Activated T-cell treated with anti-CD3 and anti-CD28 coated beads for 4 hours (primary cell): ENCODE data around the gene LMOD1.
"Not testable (repeated sequence)": the region's sequence is repeated elsewhere in the genome, so short reads cannot be mapped to it uniquely, and the experiment has no call there.

Experiments used
- DNase-seq: peaks from one replicate; pipeline ENCODE4 v3.0.0-alpha.2; 2020

Gene LMOD1

GRCh38 chr1:201946224-201946908 lies at the start of gene LMOD1:
Gene LMOD1 (minus strand): TSS chr1:201946548. CDS start chr1:201946340, 208 bp downstream.
- no peak for DNase-seq

GRCh38 chr1:201990427-201990826 lies 44.1 kb upstream of the LMOD1 start:
- DNase-seq: no peak

- DNase-seq: no peak
These were observed 43.2 kb upstream of the LMOD1 start for GRCh38 chr1:201989354-201990128.

GRCh38 chr1:201988601-201989000 lies 42.3 kb upstream of the LMOD1 start:
- DNase-seq: no peak

- DNase-seq: no peak
These were observed 39.0 kb upstream of the LMOD1 start for GRCh38 chr1:201985355-201985754.

- no peak for DNase-seq
These were observed 38.1 kb upstream of the LMOD1 start for GRCh38 chr1:201984446-201984845.

- DNase-seq: no peak
These were observed 37.0 kb upstream of the LMOD1 start for GRCh38 chr1:201983380-201983805.

- DNase-seq: peak; percentile 21
These were observed 36.5 kb upstream of the LMOD1 start, which contains the start of gene RNPEP for GRCh38 chr1:201982623-201983379. Gene RNPEP (plus strand): TSS chr1:201982648. CDS start chr1:201982667, 19 bp downstream.

- DNase-seq: peak; percentile 58
These were observed 35.8 kb upstream of the LMOD1 start for GRCh38 chr1:201982082-201982622.

GRCh38 chr1:201970334-201971159 lies 24.2 kb upstream of the LMOD1 start:
- no peak for DNase-seq

GRCh38 chr1:201968202-201968925 lies 22.0 kb upstream of the LMOD1 start:
- DNase-seq: no peak

- DNase-seq: no peak
These were observed 19.8 kb upstream of the LMOD1 start for GRCh38 chr1:201966171-201966570.

GRCh38 chr1:201964261-201964660 lies 17.9 kb upstream of the LMOD1 start:
- DNase-seq: no peak

GRCh38 chr1:201962382-201962781 lies 16.0 kb upstream of the LMOD1 start:
- DNase-seq: not testable (repeated sequence)

GRCh38 chr1:201958348-201958747 lies 12.0 kb upstream of the LMOD1 start:
- no peak for DNase-seq

GRCh38 chr1:201955729-201956143 lies 9.4 kb upstream of the LMOD1 start:
- DNase-seq: no peak

- DNase-seq: peak; percentile 87
These were observed 8.8 kb upstream of the LMOD1 start, which contains the start of gene TIMM17A for GRCh38 chr1:201955009-201955728. Gene TIMM17A (plus strand): TSS chr1:201955503. CDS start chr1:201955527, 24 bp downstream.

GRCh38 chr1:201954263-201955008 lies 8.1 kb upstream of the LMOD1 start:
- no peak for DNase-seq

GRCh38 chr1:201949491-201949890 lies 3.1 kb upstream of the LMOD1 start:
- DNase-seq: no peak

GRCh38 chr1:201947697-201948008 lies 1.3 kb upstream of the LMOD1 start:
- DNase-seq: no peak
